Right lobe of liver (tissue), 4 donors: ENCODE results near the gene MCF2L2.

ENCODE experiments used
- CTCF ChIP-seq, 4 donors: fragments of 200-600 bp in 3 of 4; fragments of 450-650 bp in 1 of 4; IDR thresholded peaks; one replicate each; pipeline versions ENCODE4 v1.5.1 to v1.8.0; 2016 to 2022; ENCODE audit warnings: antibody characterized with exemption in 4 of 4, mild to moderate bottlenecking in 2 of 4
- POLR2A ChIP-seq: fragments of 450-650 bp; IDR thresholded peaks from one replicate; pipeline ENCODE4 v1.6.1; 2017; ENCODE audit warnings: antibody characterized with exemption, mild to moderate bottlenecking
- donor health status: DM: no; HTN: no; CAD: no.
- donor health status: DM: no; HTN: no; CAD: no.
- donor health status: DM: no; HTN: yes; CAD: no.

- TF ChIP-seq CTCF (IDR thresholded peaks at IDR 0.05): no peak
- TF ChIP-seq POLR2A: no peak
Observed at GRCh38 chr3:183295211-183295610, 133.2 kb downstream of the MCF2L2 start.
